Natural killer cell (primary cell): ENCODE data around the gene FBXW11. TPM values are rescaled to one million over a fixed set of nuclear protein-coding genes. Genes with fewer than 3 reads are reported as not detected.

ENCODE experiments used
- ATAC-seq, 3 donors: fragments of 150-1000 bp in 2 of 3; fragments of 200-7000 bp in 1 of 3; cut with Tn5 transposase; 1 replicate in 1 of 3; 2 replicates in 2 of 3; pipeline ENCODE4 v1.10.0; 2021; ENCODE audit warnings: mild to moderate bottlenecking in 2 of 3, moderate library complexity in 2 of 3
- DNase-seq, 2 donors: peaks; one replicate each; pipeline versions ENCODE4 v3.0.0 to v3.0.0-alpha.2; 2013 to 2021; ENCODE audit warnings: mixed read lengths in 1 of 2
- H3K27ac ChIP-seq: one replicate; pipeline ENCODE4 v1.5.1; 2013; ENCODE audit warnings: mild to moderate bottlenecking, low read length
- H3K27me3 ChIP-seq: one replicate; pipeline ENCODE4 v1.6.1; 2013; ENCODE audit warnings: low read length; ENCODE audit not compliant: control insufficient read depth, insufficient read depth
- H3K36me3 ChIP-seq: one replicate; pipeline ENCODE4 v1.6.1; 2013; ENCODE audit warnings: low read length; ENCODE audit not compliant: control insufficient read depth, insufficient read depth
- H3K4me1 ChIP-seq: one replicate; pipeline ENCODE4 v1.6.1; 2013; ENCODE audit warnings: low read length; ENCODE audit not compliant: control insufficient read depth, insufficient read depth
- H3K4me3 ChIP-seq: one replicate; pipeline ENCODE4 v1.5.1; 2013; ENCODE audit warnings: low read length
- H3K9me3 ChIP-seq: one replicate; pipeline ENCODE4 v1.6.1; 2013; ENCODE audit warnings: low read length; ENCODE audit not compliant: control insufficient read depth, insufficient read depth
- H3K27ac Mint-ChIP-seq, 2 donors: one replicate each; pipeline ENCODE4 v1.8.0; 2022; ENCODE audit warnings: mild to moderate bottlenecking in 2 of 2, mixed read lengths in 2 of 2, moderate library complexity in 1 of 2
- H3K27me3 Mint-ChIP-seq, 2 donors: one replicate each; pipeline ENCODE4 v1.8.0; 2022; ENCODE audit warnings: low read depth in 2 of 2, mixed read lengths in 2 of 2
- H3K36me3 Mint-ChIP-seq: one replicate; pipeline ENCODE4 v1.8.0; 2022; ENCODE audit warnings: mixed read lengths
- H3K4me1 Mint-ChIP-seq, 2 donors: one replicate each; pipeline ENCODE4 v1.8.0; 2022; ENCODE audit warnings: mixed read lengths in 2 of 2
- H3K4me3 Mint-ChIP-seq: one replicate; pipeline ENCODE4 v1.8.0; 2022; ENCODE audit warnings: mild to moderate bottlenecking, moderate library complexity, mixed read lengths
- H3K9me3 Mint-ChIP-seq, 2 donors: one replicate each; pipeline ENCODE4 v1.8.0; 2022; ENCODE audit warnings: mixed read lengths in 2 of 2
- WGBS: methylation state at CpG from one replicate; pipeline ENCODE4 v1.1.7; 2013; ENCODE audit warnings: missing lambda C conversion rate; ENCODE audit not compliant: insufficient coverage; 5-methylcytosine and 5-hydroxymethylcytosine counted together
- intact Hi-C: fragments of 100-400 bp; cut with micrococcal nuclease; formaldehyde crosslinking; loops from one replicate; pipeline ENCODE4 v1.14.2; 2022
- total RNA-seq, 4 donors: library from RNA; stranded (reverse); fragments of 120-200 nt in 1 of 4; gene quantifications; one replicate each; pipeline versions ENCODE4 v1.2.3 to v1.2.4, GENCODE V29; 2013 to 2022
- TF ChIP-seq, protein P1 (sequence below): fragments of 200-600 bp; IDR thresholded peaks from one replicate; pipeline ENCODE4 v1.8.0; 2022; ENCODE audit warnings: antibody characterized with exemption

The FBXW11 gene
- total RNA-seq, 3 donors from 2014 or later (not counting 1 experiment from before 2014, with no cell fraction given): 26.7 to 40.3 (median 39.5) TPM

DNA sequence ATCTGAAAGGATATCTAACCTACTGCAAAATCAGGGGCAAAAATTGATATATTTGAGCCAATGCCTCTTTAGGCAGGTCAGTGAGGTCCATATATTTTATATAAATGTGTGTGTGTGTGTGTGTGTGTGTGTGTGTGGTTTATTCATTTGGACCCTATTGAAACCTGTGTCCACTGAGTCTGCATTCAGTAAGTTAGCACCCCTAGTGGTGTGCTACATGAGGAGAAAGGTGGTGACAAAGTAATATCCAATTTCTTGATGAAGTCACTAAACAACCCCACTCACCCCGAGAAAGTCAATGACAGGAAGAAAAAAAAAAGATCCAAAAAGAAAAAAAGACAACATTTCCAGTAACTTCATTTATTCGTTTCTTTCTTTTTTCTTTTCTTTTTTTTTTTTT lies 4.1 kb downstream of the FBXW11 start:
- intact Hi-C loops: no loop called here
- no peak overlapping the region for H3K4me3 Mint-ChIP-seq
- 27% methylated on average over 1 of the region's 2 CpGs for WGBS
- no peak for ATAC-seq
- H3K9me3 Mint-ChIP-seq: no peaks in the 10 kb centered on the region
- H3K27me3 Mint-ChIP-seq: no peaks in the 10 kb centered on the region
- Histone ChIP-seq H3K4me1 (peaks cover 25% of the 10 kb centered on the region), H3K36me3 (no peaks in the 10 kb centered on the region), H3K9me3 (no peaks in the 10 kb centered on the region), H3K4me3 (no peak overlapping the region), H3K27ac (no peak overlapping the region), H3K27me3 (no peaks in the 10 kb centered on the region)
- peak in 1 of 2 donors; percentile 50 for DNase-seq
- peaks cover 67 to 76% of the 10 kb centered on the region in 2 donors for H3K4me1 Mint-ChIP-seq
- no peaks in the 10 kb centered on the region for H3K36me3 Mint-ChIP-seq
- TF ChIP-seq, protein P1, sequence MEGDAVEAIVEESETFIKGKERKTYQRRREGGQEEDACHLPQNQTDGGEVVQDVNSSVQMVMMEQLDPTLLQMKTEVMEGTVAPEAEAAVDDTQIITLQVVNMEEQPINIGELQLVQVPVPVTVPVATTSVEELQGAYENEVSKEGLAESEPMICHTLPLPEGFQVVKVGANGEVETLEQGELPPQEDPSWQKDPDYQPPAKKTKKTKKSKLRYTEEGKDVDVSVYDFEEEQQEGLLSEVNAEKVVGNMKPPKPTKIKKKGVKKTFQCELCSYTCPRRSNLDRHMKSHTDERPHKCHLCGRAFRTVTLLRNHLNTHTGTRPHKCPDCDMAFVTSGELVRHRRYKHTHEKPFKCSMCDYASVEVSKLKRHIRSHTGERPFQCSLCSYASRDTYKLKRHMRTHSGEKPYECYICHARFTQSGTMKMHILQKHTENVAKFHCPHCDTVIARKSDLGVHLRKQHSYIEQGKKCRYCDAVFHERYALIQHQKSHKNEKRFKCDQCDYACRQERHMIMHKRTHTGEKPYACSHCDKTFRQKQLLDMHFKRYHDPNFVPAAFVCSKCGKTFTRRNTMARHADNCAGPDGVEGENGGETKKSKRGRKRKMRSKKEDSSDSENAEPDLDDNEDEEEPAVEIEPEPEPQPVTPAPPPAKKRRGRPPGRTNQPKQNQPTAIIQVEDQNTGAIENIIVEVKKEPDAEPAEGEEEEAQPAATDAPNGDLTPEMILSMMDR: peak; percentile 11
- peak overlapping the region; percentile 24 to 63 for H3K27ac Mint-ChIP-seq

DNA sequence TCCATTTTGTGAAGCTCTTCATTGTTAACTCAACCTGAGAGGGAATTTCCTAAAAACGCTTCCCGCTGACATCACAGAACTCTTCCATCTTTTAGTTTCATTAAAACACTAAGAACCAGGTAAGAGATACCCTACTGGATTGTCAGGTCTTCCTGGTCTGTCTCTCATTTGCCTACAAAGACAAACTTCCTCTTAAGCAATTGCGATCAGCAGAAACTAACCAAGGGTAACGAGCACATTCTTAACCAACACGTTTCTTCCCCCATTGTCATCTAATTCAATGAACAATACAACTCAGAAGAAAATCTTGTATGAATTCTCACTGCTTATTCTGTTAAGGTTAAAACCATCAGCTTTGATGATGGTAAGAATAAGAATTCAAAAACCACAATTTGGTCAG lies 6.6 kb downstream of the FBXW11 start:
- no peak overlapping the region for H3K4me3 Mint-ChIP-seq
- H3K9me3 Mint-ChIP-seq: no peaks in the 10 kb centered on the region
- WGBS: 63% methylated on average over 5 of the region's 5 CpGs
- no peak for DNase-seq
- peaks cover 14% of the 10 kb centered on the region for H3K4me1 ChIP-seq
- H3K27me3 ChIP-seq: no peaks in the 10 kb centered on the region
- peak overlapping the region in 1 of 2 donors; percentile 39 for H3K27ac Mint-ChIP-seq
- no peaks in the 10 kb centered on the region for H3K36me3 ChIP-seq
- TF ChIP-seq, protein P1: no peak
- no peak for ATAC-seq
- H3K4me3 ChIP-seq: no peak overlapping the region
- peak overlapping the region; percentile 23 for H3K27ac ChIP-seq
- H3K4me1 Mint-ChIP-seq: peaks cover 62 to 71% of the 10 kb centered on the region in 2 donors
- H3K9me3 ChIP-seq: no peaks in the 10 kb centered on the region
- no peaks in the 10 kb centered on the region for H3K36me3 Mint-ChIP-seq
- intact Hi-C loops: no loop called here
- H3K27me3 Mint-ChIP-seq: no peaks in the 10 kb centered on the region

DNA sequence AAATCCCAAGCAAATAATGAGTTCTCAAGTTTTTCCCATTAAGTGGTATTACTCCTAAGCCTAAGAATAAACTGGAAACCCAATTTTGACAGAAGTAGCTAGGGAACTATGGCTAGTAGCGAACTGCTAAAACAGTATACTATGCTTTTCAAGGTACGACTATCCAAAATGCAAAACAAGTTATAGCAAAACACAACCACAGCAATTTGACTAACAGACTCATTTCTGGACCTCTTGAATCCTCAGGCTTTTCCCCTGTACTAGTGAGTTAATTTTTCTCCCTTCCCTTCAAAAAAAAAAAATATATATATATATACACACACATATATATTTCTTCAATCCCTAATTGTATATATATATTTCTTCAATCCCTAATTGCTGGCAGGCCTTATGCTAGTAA lies 7.3 kb downstream of the FBXW11 start:
- Mint-ChIP-seq H3K9me3 (no peaks in the 10 kb centered on the region), H3K27me3 (no peaks in the 10 kb centered on the region), H3K4me3 (no peak overlapping the region), H3K36me3 (no peaks in the 10 kb centered on the region), H3K4me1 (peaks cover 58 to 67% of the 10 kb centered on the region in 2 donors), H3K27ac (no peak overlapping the region)
- Histone ChIP-seq H3K9me3 (no peaks in the 10 kb centered on the region), H3K4me1 (peaks cover 14% of the 10 kb centered on the region), H3K4me3 (no peak overlapping the region), H3K36me3 (no peaks in the 10 kb centered on the region), H3K27me3 (no peaks in the 10 kb centered on the region), H3K27ac (peak overlapping the region; percentile 23)
- intact Hi-C loops: no loop called here
- TF ChIP-seq, protein P1: no peak
- ATAC-seq (no peak), DNase-seq (no peak)
- WGBS: 77% methylated on average over 2 of the region's 2 CpGs

DNA sequence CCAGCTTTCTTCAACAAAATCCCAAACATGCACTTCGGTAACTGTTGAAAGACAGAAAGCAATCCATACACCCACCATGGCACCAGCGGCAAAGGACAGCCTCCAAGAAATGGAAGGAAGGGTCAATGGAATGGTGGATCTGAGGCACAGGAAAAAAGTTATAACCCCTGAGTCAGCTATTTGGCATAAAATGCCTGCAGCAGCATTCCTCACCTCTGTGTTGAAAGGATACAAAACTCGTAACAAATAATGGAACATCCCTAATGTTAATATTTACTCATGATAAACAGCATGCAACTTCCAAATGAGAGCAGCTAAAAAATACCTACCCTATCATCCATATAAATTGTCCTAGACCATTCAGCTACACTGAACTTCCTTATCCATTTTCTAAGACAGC lies 9.4 kb downstream of the FBXW11 start:
- intact Hi-C loops: no loop called here
- H3K27me3 Mint-ChIP-seq: no peaks in the 10 kb centered on the region
- Histone ChIP-seq H3K36me3 (peaks cover 3% of the 10 kb centered on the region), H3K27ac (no peak overlapping the region), H3K27me3 (no peaks in the 10 kb centered on the region), H3K4me1 (peaks cover 7% of the 10 kb centered on the region), H3K9me3 (no peaks in the 10 kb centered on the region), H3K4me3 (no peak overlapping the region)
- ATAC-seq (no peak), DNase-seq (no peak)
- H3K36me3 Mint-ChIP-seq: no peaks in the 10 kb centered on the region
- no peak overlapping the region for H3K27ac Mint-ChIP-seq
- H3K4me1 Mint-ChIP-seq: peaks cover 45 to 47% of the 10 kb centered on the region in 2 donors
- TF ChIP-seq, protein P1: no peak
- no peaks in the 10 kb centered on the region for H3K9me3 Mint-ChIP-seq
- WGBS: 100% methylated on average over 3 of the region's 3 CpGs
- no peak overlapping the region for H3K4me3 Mint-ChIP-seq
